ENCODE data around the gene ZNF502. TPM values are rescaled to one million over a fixed set of nuclear protein-coding genes. Genes with fewer than 3 reads are reported as not detected.
A peak's percentile ranks its signal among the peaks of the same experiment; 100 is the strongest.

The ZNF502 gene
- total and polyA plus RNA-seq, 2 of the 13 experiments (the other 11 are each of a cell fraction or from before 2014, with no cell fraction given): not detected

GRCh38 chr3:44729384-44729910 lies 17.0 kb downstream of the ZNF502 start, which contains the start of gene ZNF501 (continued):
- TF ChIP-seq DBP (CRISPR knock-in tag; IDR thresholded peaks at IDR 0.05; ENCODE audit: not compliant biosample characterization) (peak; percentile 27), THAP9 (CRISPR knock-in tag; IDR thresholded peaks at IDR 0.05; ENCODE audit: borderline replicate concordance) (peak; percentile 88; the same call in 1 of the 2 replicates), ZSCAN31 (CRISPR knock-in tag; IDR thresholded peaks at IDR 0.05; ENCODE audit: low read depth) (peak; percentile 83; the same call in 1 of the 2 replicates), SMAD3 (CRISPR knock-in tag; IDR thresholded peaks at IDR 0.05) (peak; percentile 81), TAF15 (IDR thresholded peaks at IDR 0.05; ENCODE audit: low read depth, low read length, poor library complexity, severe bottlenecking) (no peak), ZNF317 (CRISPR knock-in tag; IDR thresholded peaks at IDR 0.05) (0 out of 2 replicates have a peak, but pooled peaks have one; percentile 53), ERF (CRISPR knock-in tag; IDR thresholded peaks at IDR 0.05) (peak; percentile 70), SOX6 (IDR thresholded peaks at IDR 0.05) (no peak), SOX6 (CRISPR knock-in tag; IDR thresholded peaks at IDR 0.05) (peak; percentile 58), ZNF781 (CRISPR knock-in tag; IDR thresholded peaks at IDR 0.05; ENCODE audit: borderline replicate concordance, not compliant biosample characterization) (peak; percentile 93), CBFB (CRISPR knock-in tag; IDR thresholded peaks at IDR 0.05) (peak; percentile 91), MTF2 (CRISPR knock-in tag; IDR thresholded peaks at IDR 0.05; ENCODE audit: borderline replicate concordance) (peak; percentile 49; the same call in 1 of the 2 replicates), FOXJ3 (CRISPR knock-in tag; IDR thresholded peaks at IDR 0.05; ENCODE audit: borderline replicate concordance) (peak; percentile 40; the same call in 1 of the 2 replicates), GMEB2 (CRISPR knock-in tag; IDR thresholded peaks at IDR 0.05; ENCODE audit: low read depth) (peak; percentile 59; the same call in 1 of the 2 replicates), ZBTB7A (CRISPR knock-in tag; IDR thresholded peaks at IDR 0.05) (no peak), MEIS1 (CRISPR knock-in tag; IDR thresholded peaks at IDR 0.05; ENCODE audit: borderline replicate concordance) (no peak), MYC (CRISPR knock-in tag; IDR thresholded peaks at IDR 0.05; ENCODE audit: borderline replicate concordance) (peak; percentile 90)
- TF ChIP-seq, protein P1, sequence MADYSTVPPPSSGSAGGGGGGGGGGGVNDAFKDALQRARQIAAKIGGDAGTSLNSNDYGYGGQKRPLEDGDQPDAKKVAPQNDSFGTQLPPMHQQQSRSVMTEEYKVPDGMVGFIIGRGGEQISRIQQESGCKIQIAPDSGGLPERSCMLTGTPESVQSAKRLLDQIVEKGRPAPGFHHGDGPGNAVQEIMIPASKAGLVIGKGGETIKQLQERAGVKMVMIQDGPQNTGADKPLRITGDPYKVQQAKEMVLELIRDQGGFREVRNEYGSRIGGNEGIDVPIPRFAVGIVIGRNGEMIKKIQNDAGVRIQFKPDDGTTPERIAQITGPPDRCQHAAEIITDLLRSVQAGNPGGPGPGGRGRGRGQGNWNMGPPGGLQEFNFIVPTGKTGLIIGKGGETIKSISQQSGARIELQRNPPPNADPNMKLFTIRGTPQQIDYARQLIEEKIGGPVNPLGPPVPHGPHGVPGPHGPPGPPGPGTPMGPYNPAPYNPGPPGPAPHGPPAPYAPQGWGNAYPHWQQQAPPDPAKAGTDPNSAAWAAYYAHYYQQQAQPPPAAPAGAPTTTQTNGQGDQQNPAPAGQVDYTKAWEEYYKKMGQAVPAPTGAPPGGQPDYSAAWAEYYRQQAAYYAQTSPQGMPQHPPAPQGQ (CRISPR knock-in tag; IDR thresholded peaks at IDR 0.05; ENCODE audit: borderline replicate concordance): no peak
- TF ChIP-seq, protein P2, sequence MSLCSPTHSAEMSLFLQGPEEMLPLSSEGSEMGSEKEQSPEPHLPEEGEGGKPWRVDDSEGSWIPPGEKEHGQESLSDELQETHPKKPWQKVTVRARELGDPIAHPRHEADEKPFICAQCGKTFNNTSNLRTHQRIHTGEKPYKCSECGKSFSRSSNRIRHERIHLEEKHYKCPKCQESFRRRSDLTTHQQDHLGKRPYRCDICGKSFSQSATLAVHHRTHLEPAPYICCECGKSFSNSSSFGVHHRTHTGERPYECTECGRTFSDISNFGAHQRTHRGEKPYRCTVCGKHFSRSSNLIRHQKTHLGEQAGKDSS (CRISPR knock-in tag; IDR thresholded peaks at IDR 0.05; ENCODE audit: borderline replicate concordance, low read depth): peak; percentile 76

Measured in HepG2 (cell line).